ENCODE results near the gene ACAN. TPM values are rescaled to one million over a fixed set of nuclear protein-coding genes. Genes with fewer than 3 reads are reported as not detected.

The ACAN gene
- total and polyA plus RNA-seq, 2 donors (not counting 3 experiments of a cell fraction or from before 2014, with no cell fraction given): not detected

DNA sequence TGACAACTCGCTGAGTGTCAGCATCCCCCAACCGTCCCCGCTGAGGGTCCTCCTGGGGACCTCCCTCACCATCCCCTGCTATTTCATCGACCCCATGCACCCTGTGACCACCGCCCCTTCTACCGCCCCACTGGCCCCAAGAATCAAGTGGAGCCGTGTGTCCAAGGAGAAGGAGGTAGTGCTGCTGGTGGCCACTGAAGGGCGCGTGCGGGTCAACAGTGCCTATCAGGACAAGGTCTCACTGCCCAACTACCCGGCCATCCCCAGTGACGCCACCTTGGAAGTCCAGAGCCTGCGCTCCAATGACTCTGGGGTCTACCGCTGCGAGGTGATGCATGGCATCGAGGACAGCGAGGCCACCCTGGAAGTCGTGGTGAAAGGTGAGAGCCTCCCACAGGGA, 35.4 kb downstream of the ACAN start:
- no peaks in the 10 kb centered on the region for H3K9me1 ChIP-seq (replicated peaks; ENCODE audit: control insufficient read depth, extremely low read depth, insufficient read depth, low read length)
- no peaks in the 10 kb centered on the region for H3K4me1 ChIP-seq (ENCODE audit: control insufficient read depth, extremely low read depth, insufficient read depth, low read length)
- no TSS peak for BruUV-seq (replicated peaks)
- no peak overlapping the region for H3K27ac ChIP-seq (ENCODE audit: insufficient read depth, low read depth, low read length)
- FAIRE-seq: no peak
- no peak overlapping the region for H2AFZ ChIP-seq (ENCODE audit: low read depth, low read length)
- H3K4me2 ChIP-seq (ENCODE audit: insufficient read depth, low read length): no peak overlapping the region
- H3K4me3 ChIP-seq (replicated peaks in 1 of 3; ENCODE audit: insufficient read depth in 1 of 3, low read depth in 1 of 3, low read length in 3 of 3): no peak overlapping the region
- ChIA-PET POLR2A (no interaction called here), CTCF (interaction anchor here (1.4 to 2.6 kb wide), 2 partner anchors 13 to 181 kb away, joined by 3 to 11 read pairs; no protein-coding TSS in a partner anchor)
- no peaks in the 10 kb centered on the region for H3K9me3 ChIP-seq (replicated peaks; ENCODE audit: control insufficient read depth, insufficient read depth, low read length)
- no peaks in the 10 kb centered on the region for H3K36me3 ChIP-seq (ENCODE audit: control insufficient read depth in 2 of 2, extremely low read depth in 1 of 2, insufficient read depth in 2 of 2, low read length in 2 of 2)
- H3K79me2 ChIP-seq (ENCODE audit: control insufficient read depth, insufficient read depth, low read length): no peaks in the 10 kb centered on the region
- H3K27me3 ChIP-seq (ENCODE audit: control insufficient read depth in 2 of 2, insufficient read depth in 2 of 2, low read length in 2 of 2): no peaks in the 10 kb centered on the region
- no peak overlapping the region for H3K9ac ChIP-seq (replicated peaks; ENCODE audit: extremely low read depth, insufficient read depth, low read length)
- intact Hi-C loops (cut with micrococcal nuclease) (no loop called here), dilution Hi-C loops (cut with MboI; ENCODE audit: extremely low pct_ligation_motif_present, low sequenced_read_pairs) (no loop called here)
- H4K20me1 ChIP-seq (replicated peaks; ENCODE audit: control insufficient read depth, extremely low read depth, insufficient read depth, low read length): no peaks in the 10 kb centered on the region
- no peak for DNase-seq (ENCODE audit: low read depth, low spot score)
- TF ChIP-seq JUN (IDR thresholded peaks at IDR 0.05; ENCODE audit: borderline replicate concordance, insufficient read depth, insufficient read length, low read depth): no peak
- TF ChIP-seq, protein P1, sequence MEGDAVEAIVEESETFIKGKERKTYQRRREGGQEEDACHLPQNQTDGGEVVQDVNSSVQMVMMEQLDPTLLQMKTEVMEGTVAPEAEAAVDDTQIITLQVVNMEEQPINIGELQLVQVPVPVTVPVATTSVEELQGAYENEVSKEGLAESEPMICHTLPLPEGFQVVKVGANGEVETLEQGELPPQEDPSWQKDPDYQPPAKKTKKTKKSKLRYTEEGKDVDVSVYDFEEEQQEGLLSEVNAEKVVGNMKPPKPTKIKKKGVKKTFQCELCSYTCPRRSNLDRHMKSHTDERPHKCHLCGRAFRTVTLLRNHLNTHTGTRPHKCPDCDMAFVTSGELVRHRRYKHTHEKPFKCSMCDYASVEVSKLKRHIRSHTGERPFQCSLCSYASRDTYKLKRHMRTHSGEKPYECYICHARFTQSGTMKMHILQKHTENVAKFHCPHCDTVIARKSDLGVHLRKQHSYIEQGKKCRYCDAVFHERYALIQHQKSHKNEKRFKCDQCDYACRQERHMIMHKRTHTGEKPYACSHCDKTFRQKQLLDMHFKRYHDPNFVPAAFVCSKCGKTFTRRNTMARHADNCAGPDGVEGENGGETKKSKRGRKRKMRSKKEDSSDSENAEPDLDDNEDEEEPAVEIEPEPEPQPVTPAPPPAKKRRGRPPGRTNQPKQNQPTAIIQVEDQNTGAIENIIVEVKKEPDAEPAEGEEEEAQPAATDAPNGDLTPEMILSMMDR (IDR thresholded peaks at IDR 0.05; ENCODE audit: extremely low read depth in 1 of 2, insufficient read depth in 1 of 2, low read depth in 1 of 2, low read length in 2 of 2): no peak
- TF ChIP-seq MYC (IDR thresholded peaks at IDR 0.05; ENCODE audit: low read depth, low read length): no peak
- no peak for TF ChIP-seq GATA2 (IDR thresholded peaks at IDR 0.05; ENCODE audit: insufficient read depth, insufficient read length, low read depth, low read length)
- TF ChIP-seq POLR2A (IDR thresholded peaks at IDR 0.05; ENCODE audit: low read depth, low read length): no peak
- no peak for TF ChIP-seq EZH2 (IDR thresholded peaks at IDR 0.05; ENCODE audit: borderline replicate concordance, low read depth, low read length, severe bottlenecking)
- TF ChIP-seq, protein P2, sequence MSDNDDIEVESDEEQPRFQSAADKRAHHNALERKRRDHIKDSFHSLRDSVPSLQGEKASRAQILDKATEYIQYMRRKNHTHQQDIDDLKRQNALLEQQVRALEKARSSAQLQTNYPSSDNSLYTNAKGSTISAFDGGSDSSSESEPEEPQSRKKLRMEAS (IDR thresholded peaks at IDR 0.05; ENCODE audit: insufficient read depth, insufficient read length): no peak
- TF ChIP-seq FOS (IDR thresholded peaks at IDR 0.05; ENCODE audit: borderline replicate concordance, insufficient read depth, low read length): no peak
- TF ChIP-seq POLR2AphosphoS5 (IDR thresholded peaks at IDR 0.05; ENCODE audit: insufficient read depth, low read depth, low read length): no peak
